ENCODE results near the gene LRFN5. TPM values are rescaled to one million over a fixed set of nuclear protein-coding genes. Genes with fewer than 3 reads are reported as not detected.
A peak's percentile ranks its signal among the peaks of the same experiment; 100 is the strongest.

Gene LRFN5
- 0.16 and 0.44 TPM in 2 replicates for total RNA-seq (2011; cell fraction: chromatin; rRNA removed; ENCODE audit: low replicate concordance)
- total RNA-seq (2011; cell fraction: nucleolus; rRNA removed), result 0.13 and 0.17 TPM in 2 replicates
- total RNA-seq (2011; cell fraction: nucleoplasm; rRNA removed), result 0.22 and 0.38 TPM in 2 replicates
- 0.08 and 0.27 TPM in 2 replicates for total RNA-seq (2014; rRNA removed)
- total RNA-seq (2014; rRNA removed; fragmentation: Illumina TruSeq; extraction: Trizol), result 0.06 and 0.11 TPM in 2 replicates
- 0.11 and 0.15 TPM in 2 replicates for total RNA-seq (2015; rRNA removed; fragmentation: Illumina TruSeq; extraction: Trizol)
- 0.16 TPM in 2 replicates for total RNA-seq (2021)
- 0.07 and 0.12 TPM in 2 replicates for polyA plus RNA-seq (2011; rRNA removed)
- polyA plus RNA-seq (2011; cell fraction: cytosol; rRNA removed), result 0.01 and 0.09 TPM in 2 replicates
- 0.09 and 0.28 TPM in 2 replicates for polyA plus RNA-seq (2011; cell fraction: nucleus; rRNA removed)
- 0.04 TPM in 1 of 2 replicates, not detected in the other for polyA plus RNA-seq (2012)
- 0.07 and 0.08 TPM in 2 replicates for polyA plus RNA-seq (2014; fragmentation: Illumina TruSeq; extraction: Trizol)
- polyA plus RNA-seq (2014; fragmentation: Nextera tagmentation; extraction: Ambion mirVana), result under 1 TPM in 1 of 2 experiments, not detected in 1; 0.01 TPM
- 0.07 TPM in 1 of 2 replicates, not detected in the other for polyA plus RNA-seq (2014; rRNA removed)
- 0.18 and 0.54 TPM in 2 replicates for polyA minus RNA-seq (2011; rRNA and poly(A)+ RNA removed)
- polyA minus RNA-seq (2011; cell fraction: cytosol; rRNA and poly(A)+ RNA removed), result not detected in 2 replicates
- 0.27 and 1.7 TPM in 2 replicates for polyA minus RNA-seq (2011; cell fraction: nucleus; rRNA and poly(A)+ RNA removed)
- percentile 21 among the genes with signal in this experiment for Bru-seq, nascent RNA
- percentile 22 among the genes with signal in this experiment for BruChase-seq, experiment 1, labeled RNA remaining after a 2-hour chase
- BruChase-seq, experiment 2, labeled RNA remaining after a 6-hour chase, result percentile 23 among the genes with signal in this experiment
- long read RNA-seq, experiment 1, result 0 reads
- long read RNA-seq, experiment 2, result 0 reads
- long read RNA-seq, experiment 3, result 0 reads

DNA sequence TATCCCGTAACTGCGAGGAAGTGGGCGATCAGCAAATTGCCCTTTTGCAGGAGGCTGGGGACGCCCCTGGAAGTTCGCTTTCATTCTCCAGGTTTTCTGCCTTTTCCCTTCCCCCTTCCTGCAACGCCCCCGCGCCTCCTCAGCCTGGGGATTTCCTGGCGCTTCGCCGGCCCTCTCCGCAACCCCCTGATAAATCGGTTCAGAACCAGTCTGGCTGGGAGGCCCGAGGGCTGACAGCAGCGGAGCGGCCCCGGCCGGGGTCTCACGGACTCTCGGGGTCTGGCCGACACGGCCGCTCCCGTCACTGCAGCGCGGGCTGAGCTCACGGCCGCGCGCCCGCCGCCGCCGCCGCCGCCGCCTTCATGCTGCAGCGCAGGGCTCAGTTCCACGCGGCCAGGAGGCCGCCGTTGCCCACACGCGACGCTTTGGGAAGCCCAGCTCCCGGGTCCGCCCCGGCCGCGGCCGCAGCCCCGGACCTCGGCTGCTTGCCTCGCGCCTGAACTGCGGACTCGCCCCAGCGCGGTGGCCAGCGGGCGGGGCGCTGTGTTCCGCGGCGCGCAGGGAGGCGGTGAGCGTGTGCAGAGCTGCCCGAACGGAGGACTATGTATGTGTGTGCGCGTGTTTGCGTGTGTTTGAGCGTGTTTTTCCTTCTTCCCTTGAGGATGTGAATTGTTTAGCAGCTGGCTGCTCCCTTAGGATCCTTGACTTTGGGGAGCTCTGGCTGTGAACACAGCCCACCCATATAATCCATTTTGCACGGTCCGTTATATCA lies at the start of gene LRFN5:
Gene LRFN5, plus strand, starts transcription at position 345 of the 772 bp plus-strand sequence.
- POLR2A ChIA-PET, result no interaction called here
- no peak within 1 kb of the TSS for H2AFZ ChIP-seq (ENCODE audit: low read depth, low read length)
- H3K36me3 ChIP-seq (ENCODE audit: control insufficient read depth, insufficient read depth, low read length), result no peaks in the 10 kb centered on the region
- no peak within 1 kb of the TSS for H3K27ac ChIP-seq (ENCODE audit: extremely low read depth, low read depth, low read length)
- FAIRE-seq (no peak), ATAC-seq (peak; percentile 72), DNase-seq (ENCODE audit: extremely low read depth in 1 of 4, low spot score in 3 of 4) (peak in 1 of 4 experiments; percentile 5)
- no TSS peak for BruUV-seq (replicated peaks)
- peak within 1 kb of the TSS; percentile 37; the same call in 1 of the 2 replicates for H3K4me2 ChIP-seq (ENCODE audit: insufficient read depth, low read length)
- TF ChIP-seq ZNF311 (CRISPR knock-in tag; IDR thresholded peaks at IDR 0.05) (no peak), EGR1 (conservative IDR thresholded peaks at IDR 0.05) (peak; percentile 45)
- TF ChIP-seq, protein P1, sequence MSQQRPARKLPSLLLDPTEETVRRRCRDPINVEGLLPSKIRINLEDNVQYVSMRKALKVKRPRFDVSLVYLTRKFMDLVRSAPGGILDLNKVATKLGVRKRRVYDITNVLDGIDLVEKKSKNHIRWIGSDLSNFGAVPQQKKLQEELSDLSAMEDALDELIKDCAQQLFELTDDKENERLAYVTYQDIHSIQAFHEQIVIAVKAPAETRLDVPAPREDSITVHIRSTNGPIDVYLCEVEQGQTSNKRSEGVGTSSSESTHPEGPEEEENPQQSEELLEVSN (IDR thresholded peaks at IDR 0.05; ENCODE audit: borderline replicate concordance in 1 of 2, extremely low read depth in 1 of 2, insufficient read depth in 1 of 2, insufficient read length in 1 of 2, low read depth in 1 of 2, low read length in 1 of 2, poor library complexity in 1 of 2, severe bottlenecking in 1 of 2), result peak in 1 of 2 experiments; percentile 8
- H3K4me3 ChIP-seq, result peak within 1 kb of the TSS; percentile 29
- H3K4me1 ChIP-seq (replicated peaks in 1 of 2; ENCODE audit: control insufficient read depth in 2 of 2, insufficient read depth in 2 of 2, low read length in 2 of 2), result no peaks in the 10 kb centered on the region
- in situ Hi-C loops (cut with MboI) (no loop called here), intact Hi-C loops (cut with micrococcal nuclease) (no loop called here)
- H3K9me3 ChIP-seq (replicated peaks; ENCODE audit: control insufficient read depth, insufficient read depth, low read depth, low read length), result no peaks in the 10 kb centered on the region
- no peaks in the 10 kb centered on the region for H4K20me1 ChIP-seq (replicated peaks; ENCODE audit: control insufficient read depth, insufficient read depth, low read length)
- H3K79me2 ChIP-seq (ENCODE audit: control insufficient read depth, insufficient read depth, low read length), result no peaks in the 10 kb centered on the region
- H3K9me1 ChIP-seq (ENCODE audit: control insufficient read depth, insufficient read depth, low read length), result no peaks in the 10 kb centered on the region
- 1% methylated on average over 34 of the region's 76 CpGs for WGBS (ENCODE audit: insufficient coverage, low coverage, missing lambda C conversion rate)
- H3K9ac ChIP-seq (ENCODE audit: insufficient read depth in 1 of 2, low read depth in 2 of 2, low read length in 2 of 2), result no peak within 1 kb of the TSS
- no peaks in the 10 kb centered on the region; a peak in 1 of 5 replicates for H3K27me3 ChIP-seq (ENCODE audit: control insufficient read depth in 2 of 2, insufficient read depth in 2 of 2, low read length in 2 of 2)
- CTCF ChIA-PET (ENCODE audit: low intra/inter-chr PET ratio), result no interaction called here

All from K562 (cell line).